ENCODE data around the gene NFRKB.

The NFRKB gene

DNA sequence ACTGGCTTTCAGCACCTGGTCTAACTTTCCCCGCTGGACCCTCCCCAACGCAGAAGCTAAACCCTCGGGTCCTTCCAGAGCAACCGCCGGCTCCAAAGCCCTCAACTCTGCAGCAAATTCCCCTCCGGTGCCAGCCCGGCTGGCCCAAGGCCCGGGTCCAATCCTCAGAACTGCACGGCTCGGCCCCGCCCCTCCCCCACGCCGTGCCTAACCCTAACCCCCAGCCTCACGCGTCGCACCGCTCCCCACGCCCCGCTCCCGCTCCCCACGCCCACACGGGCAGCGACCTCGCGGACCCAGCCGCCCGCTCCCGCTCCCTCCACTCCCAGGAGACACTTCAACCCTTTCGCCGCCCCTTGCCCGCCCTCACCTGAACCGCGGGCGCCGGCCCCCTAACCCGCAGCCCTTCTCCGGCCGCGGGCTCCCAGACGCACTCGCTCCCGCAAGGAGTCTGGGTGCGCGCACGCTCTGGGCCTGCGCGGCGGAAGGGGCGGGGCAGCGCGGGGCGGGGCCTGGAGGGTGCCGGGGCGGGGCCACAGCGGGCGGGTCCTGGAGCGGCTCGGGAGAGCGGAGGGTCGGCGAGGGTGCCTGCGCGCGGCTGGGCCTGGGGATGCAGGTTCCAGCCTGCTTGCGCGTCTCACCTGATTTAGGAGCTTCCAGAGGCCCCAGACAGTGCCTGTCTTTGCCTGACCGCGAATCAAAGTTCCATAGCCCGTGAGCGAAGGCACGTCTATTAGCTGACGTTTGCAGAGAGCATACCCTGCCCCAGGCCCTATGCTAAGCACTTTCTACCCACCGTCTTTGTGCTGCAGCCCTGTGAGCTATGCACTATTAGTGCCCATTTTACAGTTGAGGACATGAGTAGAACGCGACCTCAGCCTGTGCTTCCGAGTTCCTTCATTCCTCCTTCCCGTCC is at the start of gene NFRKB:
Gene NFRKB, minus strand, starts transcription at position 453 of the 916 bp plus-strand sequence. CDS start 2,729 bp downstream, outside the sequence.
- DNase-seq: peak; percentile 65

DNA sequence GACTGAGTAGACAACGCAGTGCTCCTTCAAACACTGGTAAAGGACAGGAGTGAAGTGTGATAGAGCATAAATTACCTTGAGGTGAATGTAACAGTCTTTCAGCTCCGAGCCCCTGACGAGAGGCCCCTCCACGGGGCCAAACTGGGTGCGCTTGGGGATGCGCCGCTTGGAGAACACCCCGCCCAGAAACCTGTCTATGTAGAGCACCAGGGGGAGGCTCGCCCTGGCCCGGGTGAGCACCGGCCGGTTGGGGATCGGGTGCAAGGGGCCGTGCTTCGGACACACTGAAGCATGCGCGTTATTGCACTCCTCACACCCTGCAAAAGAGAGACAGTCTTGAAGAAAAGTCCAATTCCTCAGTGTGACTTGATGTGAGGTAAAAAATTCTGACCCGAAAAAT is 49.3 kb upstream of the NFRKB start:
- no peak for DNase-seq

- no peak for DNase-seq
These were observed 47.7 kb upstream of the NFRKB start for GRCh38 chr11:129943036-129943435.

DNA sequence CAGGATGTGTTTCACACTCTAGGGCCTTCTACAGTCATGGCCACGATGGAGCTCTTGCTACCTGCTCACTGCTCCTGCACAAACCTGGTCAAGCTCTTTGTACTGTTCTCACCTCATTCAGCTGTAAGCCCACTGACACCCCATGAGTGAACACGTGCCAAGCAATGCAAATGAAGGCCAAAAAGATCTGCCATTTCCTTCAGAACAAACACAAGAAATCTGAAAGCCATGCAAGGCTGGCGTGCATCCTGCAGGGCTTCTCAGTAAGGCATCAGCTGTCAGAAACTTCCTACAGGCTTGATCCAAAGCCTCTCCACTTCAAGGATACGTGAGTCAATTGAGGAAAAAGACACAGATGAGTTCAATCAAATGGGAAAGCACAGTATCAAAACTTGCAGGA is 44.1 kb upstream of the NFRKB start:
- DNase-seq: no peak

GRCh38 chr11:129938764-129939163 is 43.4 kb upstream of the NFRKB start:
- no peak for DNase-seq

GRCh38 chr11:129937592-129938238 is 42.3 kb upstream of the NFRKB start:
- no peak for DNase-seq

GRCh38 chr11:129935723-129936122 is 40.3 kb upstream of the NFRKB start:
- no peak for DNase-seq

- DNase-seq: no peak
These were observed 38.5 kb upstream of the NFRKB start for GRCh38 chr11:129933891-129934290.

GRCh38 chr11:129933262-129933661 is 37.9 kb upstream of the NFRKB start:
- no peak for DNase-seq

GRCh38 chr11:129932381-129933067 is 37.1 kb upstream of the NFRKB start:
- no peak for DNase-seq

DNA sequence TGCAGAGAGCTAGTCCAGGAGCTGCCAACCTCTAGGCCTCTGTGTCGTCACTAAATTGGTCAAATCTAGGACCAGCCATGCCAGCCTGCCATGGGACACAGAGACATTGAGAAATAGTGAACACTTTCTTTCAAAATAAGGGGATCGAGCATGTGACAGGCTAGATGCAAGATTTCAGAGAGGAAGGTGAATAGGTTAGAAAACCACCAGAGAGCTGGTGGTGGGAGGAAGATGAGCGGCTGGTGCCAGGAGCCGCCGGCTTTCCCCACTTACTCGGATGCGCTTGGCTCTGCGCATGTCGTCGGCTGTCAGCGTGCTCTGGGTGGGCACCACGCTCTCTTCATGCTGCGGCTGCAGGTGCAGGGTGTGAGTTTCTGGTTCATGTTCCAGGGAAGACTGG is 35.4 kb upstream of the NFRKB start:
- DNase-seq: no peak

DNA sequence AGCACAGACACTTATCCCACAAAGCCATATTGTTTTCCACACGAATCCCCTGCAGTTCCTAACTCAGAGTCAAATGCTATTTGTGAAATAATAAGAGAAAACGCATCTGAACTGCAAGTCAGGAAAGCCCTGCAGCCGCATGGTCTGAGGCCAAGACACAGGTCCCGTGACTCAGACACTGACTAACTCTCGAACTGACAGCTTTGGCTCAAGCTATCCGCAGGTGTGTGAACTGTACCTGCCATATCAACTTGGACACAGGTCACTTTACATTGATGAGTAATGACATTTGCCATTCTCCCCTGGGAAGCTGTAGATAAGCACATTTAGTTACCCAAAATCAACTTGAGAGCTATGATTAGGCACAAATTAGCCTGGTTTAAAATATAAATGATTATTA is 34.9 kb upstream of the NFRKB start:
- no peak for DNase-seq

DNA sequence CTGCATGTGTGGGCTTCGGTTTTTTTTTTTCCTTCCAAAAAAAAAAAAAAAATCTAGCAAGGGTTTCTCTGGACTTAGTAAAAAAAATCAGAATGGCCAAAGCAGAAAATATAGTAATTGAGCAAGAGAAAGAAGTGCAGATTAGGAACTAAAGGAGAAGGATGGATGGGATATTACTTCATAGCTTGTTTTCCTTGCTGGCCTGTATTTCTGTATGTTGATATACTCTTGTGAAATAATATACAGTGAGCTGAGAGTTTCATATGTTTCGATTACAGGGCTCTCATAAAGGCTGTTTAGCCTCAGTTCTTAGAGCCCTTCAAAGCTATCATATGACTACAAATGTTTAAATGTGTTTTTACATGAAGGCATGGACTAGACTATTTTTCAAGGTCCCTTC is 34.3 kb upstream of the NFRKB start:
- no peak for DNase-seq

DNA sequence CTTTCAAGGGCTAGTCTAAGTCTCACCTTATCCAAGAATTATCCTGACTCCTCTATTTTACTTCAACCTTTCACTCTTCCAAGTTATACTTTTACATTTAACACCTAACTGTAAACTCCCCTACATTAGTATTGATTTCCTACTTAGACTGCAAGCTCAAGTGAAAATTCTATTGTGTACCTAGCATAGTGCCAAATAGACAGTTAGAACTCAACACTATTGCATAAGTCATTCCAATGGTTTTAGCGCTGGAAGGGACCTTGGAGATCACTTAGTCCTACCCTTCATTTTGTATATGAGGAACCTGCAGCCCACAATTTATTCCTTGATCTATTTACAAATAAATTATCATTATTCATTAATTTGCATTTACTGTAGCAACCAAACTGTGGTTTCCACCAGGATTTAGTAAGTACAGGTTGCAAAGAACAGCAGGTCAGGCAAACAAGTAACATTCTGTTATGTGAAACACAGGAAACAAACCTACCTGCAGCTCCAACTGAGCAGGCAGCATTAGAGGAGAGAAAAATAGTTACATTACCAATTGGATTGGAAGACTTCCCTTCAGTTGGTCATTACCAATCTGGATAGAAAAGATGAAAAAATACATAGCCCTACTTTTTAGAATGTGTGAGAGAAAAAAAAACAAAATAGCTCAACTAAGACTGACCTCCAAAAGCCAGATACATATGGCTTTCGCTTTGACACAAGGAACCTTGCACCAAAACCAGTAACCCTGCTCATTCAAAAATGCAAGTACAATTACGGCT is 33.7 kb upstream of the NFRKB start:
- DNase-seq: no peak

GRCh38 chr11:129922674-129923073 is 27.3 kb upstream of the NFRKB start:
- no peak for DNase-seq

- DNase-seq: no peak
These were observed 23.0 kb upstream of the NFRKB start for GRCh38 chr11:129918361-129918760.

DNA sequence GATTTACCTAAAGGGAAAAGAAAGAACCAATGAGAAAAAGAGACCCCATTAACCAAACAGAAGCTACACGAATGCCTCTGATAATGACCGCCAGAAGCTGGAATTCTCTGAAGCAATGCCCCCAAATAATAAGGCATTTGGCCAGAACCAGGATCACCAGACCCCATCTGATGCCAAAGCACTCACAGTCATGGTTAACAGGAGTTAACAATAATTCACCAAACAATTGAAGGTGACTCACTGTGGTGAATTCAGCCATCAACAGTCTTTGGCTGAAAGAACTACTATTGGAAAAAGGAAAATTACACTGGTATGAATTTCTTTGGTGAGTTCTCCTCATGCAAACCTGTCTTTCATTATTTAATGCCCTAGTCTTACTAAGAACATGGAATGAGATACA is 21.9 kb upstream of the NFRKB start:
- no peak for DNase-seq

DNA sequence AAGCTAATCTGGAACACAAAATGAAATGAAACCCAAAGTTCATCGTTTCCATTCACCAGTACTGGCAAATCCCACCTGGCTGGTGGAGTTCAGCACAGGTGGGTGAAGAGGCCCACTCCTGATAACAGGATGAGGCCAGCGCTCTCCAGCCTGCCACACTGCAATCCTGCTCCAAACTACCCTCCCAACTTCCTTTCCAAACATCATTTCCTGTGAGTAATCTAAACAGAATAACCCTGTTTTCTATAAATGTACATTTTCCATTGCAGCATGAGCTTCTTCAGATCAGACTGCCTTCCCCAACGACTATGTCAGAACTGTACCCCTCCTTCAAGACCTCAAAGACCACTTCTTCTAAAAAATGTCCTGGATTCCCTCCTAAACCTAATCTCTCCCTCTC is 15.9 kb upstream of the NFRKB start:
- DNase-seq: no peak

DNA sequence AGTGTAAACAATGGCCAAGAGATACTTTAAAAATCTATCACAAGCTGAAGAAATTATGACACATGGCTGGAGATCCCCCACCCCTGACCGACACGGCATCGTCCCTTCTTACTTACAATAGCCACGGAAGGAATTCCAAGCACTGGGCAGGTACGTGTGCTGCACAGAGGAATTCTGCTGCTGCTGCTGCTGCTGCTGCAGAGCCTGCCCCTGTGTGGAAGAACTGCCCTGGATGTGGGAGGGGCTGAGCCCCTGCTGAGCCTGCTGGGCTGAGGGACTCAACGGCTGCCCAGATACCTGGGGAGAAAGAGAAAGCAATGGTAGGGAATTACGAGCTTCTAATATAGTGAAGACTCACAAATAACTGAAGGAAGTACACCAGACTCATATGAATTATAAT is 15.0 kb upstream of the NFRKB start:
- no peak for DNase-seq

DNA sequence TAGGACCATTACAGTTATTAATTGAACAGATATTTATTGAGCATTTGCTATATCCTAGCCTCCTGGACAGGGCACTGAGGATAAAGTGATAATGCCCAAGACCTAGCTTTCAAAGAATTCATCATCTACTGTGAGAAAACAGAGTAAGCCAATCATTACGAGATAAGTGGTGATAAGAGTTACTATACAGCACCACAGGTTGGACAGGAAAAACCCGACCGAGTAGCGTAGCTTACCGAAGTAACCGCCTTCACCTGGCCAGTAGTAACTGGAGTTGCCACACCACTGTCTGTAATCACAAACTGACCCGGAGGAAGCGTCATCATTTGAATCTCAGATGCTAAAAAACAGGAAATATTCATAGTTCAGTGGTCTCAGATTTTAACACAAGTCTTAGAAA is 10.0 kb upstream of the NFRKB start:
- no peak for DNase-seq

DNA sequence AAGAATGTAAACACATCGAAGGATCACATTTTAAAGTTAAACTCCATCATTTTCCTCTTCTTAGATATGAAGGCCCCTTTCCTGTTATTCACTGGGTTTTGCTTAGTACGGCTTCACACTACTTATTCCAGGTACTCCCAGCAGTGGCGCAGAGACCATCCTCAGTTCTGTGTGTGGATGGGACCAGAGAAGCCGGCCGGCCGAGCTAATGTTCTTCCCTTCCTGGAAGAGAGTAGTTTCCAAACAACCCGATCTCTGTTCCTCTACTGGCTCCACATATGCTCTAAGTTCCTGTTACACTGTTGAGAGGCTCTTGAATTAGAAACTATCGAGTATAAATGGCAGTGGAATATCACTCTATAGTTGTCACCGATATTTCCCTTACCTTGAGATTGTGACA is 684 bp upstream of the NFRKB start:
- no peak for DNase-seq

GRCh38 chr11:129894278-129895125 is 876 bp downstream of the NFRKB start:
- no peak for DNase-seq

Data from KG1 (cell line).